Measurements from ENCODE around the gene UMPS.

DNA sequence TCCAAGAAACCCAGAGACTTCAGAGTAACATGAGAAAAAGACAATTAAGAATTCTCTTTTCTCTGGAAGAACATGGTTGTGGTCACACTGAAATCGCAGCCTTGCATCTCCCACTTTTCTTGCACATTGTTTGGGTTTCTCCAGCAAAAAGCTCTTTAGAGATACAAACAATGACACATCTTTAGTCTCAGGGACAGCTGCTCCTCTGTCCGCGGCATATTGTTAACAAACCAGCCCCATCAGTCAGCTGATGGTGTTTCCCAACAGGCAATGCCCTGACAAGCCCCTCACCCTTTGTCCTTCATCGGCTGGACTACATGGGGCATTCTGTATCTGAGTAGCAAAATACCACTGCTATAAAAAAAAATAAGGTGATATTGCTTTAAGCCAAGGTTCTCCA is 53.4 kb downstream of the UMPS start:
- TF ChIP-seq, protein P1, sequence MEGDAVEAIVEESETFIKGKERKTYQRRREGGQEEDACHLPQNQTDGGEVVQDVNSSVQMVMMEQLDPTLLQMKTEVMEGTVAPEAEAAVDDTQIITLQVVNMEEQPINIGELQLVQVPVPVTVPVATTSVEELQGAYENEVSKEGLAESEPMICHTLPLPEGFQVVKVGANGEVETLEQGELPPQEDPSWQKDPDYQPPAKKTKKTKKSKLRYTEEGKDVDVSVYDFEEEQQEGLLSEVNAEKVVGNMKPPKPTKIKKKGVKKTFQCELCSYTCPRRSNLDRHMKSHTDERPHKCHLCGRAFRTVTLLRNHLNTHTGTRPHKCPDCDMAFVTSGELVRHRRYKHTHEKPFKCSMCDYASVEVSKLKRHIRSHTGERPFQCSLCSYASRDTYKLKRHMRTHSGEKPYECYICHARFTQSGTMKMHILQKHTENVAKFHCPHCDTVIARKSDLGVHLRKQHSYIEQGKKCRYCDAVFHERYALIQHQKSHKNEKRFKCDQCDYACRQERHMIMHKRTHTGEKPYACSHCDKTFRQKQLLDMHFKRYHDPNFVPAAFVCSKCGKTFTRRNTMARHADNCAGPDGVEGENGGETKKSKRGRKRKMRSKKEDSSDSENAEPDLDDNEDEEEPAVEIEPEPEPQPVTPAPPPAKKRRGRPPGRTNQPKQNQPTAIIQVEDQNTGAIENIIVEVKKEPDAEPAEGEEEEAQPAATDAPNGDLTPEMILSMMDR (IDR thresholded peaks at IDR 0.05), result no peak
- TF ChIP-seq POLR2A (IDR thresholded peaks at IDR 0.05), result no peak
